ENCODE results near the gene DOCK4. TPM values are rescaled to one million over a fixed set of nuclear protein-coding genes. Genes with fewer than 3 reads are reported as not detected.

The DOCK4 gene
- total RNA-seq, 1 donor: 31.8 TPM

DNA sequence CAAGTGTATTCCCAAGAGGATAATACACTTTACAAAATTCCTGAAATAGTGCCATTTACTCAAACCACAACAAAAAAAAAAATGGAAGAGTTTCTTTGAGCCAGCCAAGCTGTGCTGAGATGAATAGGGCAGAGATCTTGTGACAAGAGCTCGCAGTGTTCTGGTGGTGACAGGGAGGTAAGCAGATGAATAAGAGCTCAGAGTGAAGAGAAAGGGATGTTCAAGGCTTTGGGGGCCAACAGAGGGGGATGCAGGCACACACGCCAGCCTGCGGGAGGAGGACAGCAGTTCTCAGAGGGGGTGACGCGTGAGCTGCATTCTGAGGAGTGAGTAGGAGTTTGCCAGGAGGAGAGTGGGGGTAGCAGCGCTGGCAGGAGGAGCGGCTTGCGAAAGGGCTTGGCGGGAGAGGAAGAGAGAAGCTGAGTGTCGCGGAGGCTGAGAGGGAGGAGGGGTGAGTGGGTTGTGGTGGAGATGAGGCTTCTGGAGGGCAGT is 449.5 kb downstream of the DOCK4 start:
- Histone ChIP-seq H3K79me2 (ENCODE audit: insufficient read depth, low read length) (no peaks in the 10 kb centered on the region), H3K27ac (ENCODE audit: low read depth, low read length) (peak overlapping the region; percentile 21), H3K4me1 (ENCODE audit: insufficient read depth, low read length) (peaks cover 9% of the 10 kb centered on the region), H4K20me1 (ENCODE audit: insufficient read depth, low read length) (no peaks in the 10 kb centered on the region), H3K36me3 (ENCODE audit: insufficient read depth, low read length) (no peaks in the 10 kb centered on the region), H3K4me3 (ENCODE audit: insufficient read depth, low read length) (peak overlapping the region; percentile 40), H2AFZ (ENCODE audit: low read length) (no peak overlapping the region), H3K9me3 (ENCODE audit: low read depth, low read length) (no peaks in the 10 kb centered on the region), H3K4me2 (ENCODE audit: insufficient read depth, low read length) (peak overlapping the region; percentile 62), H3K27me3 (ENCODE audit: insufficient read depth, low read length) (no peaks in the 10 kb centered on the region)
- TF ChIP-seq, protein P1, sequence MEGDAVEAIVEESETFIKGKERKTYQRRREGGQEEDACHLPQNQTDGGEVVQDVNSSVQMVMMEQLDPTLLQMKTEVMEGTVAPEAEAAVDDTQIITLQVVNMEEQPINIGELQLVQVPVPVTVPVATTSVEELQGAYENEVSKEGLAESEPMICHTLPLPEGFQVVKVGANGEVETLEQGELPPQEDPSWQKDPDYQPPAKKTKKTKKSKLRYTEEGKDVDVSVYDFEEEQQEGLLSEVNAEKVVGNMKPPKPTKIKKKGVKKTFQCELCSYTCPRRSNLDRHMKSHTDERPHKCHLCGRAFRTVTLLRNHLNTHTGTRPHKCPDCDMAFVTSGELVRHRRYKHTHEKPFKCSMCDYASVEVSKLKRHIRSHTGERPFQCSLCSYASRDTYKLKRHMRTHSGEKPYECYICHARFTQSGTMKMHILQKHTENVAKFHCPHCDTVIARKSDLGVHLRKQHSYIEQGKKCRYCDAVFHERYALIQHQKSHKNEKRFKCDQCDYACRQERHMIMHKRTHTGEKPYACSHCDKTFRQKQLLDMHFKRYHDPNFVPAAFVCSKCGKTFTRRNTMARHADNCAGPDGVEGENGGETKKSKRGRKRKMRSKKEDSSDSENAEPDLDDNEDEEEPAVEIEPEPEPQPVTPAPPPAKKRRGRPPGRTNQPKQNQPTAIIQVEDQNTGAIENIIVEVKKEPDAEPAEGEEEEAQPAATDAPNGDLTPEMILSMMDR (IDR thresholded peaks at IDR 0.05; ENCODE audit: extremely low read depth, low read depth, low read length): no peak
- peak; percentile 4 for DNase-seq (ENCODE audit: insufficient read length, low spot score, missing footprints)

DNA sequence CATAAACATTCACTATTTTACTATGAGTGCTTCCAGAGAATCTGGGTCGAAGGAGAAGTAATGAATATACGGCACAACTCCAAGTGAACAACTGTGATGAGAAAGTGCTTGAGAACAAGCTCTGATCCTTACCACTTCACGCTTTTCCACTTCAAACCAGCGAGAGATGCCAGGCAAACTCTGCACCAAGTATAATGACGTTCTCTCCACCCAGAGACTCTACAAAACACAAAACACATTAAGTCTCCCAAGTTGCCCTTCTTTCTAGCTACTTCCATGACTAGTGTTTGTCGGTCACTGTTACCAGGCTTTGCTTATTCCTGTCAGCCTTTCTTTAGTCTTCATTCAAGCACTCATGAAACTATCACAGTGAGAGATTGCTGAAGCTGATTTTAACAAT is 450.8 kb downstream of the DOCK4 start:
- Histone ChIP-seq H3K9me3 (ENCODE audit: low read depth, low read length) (no peaks in the 10 kb centered on the region), H3K27me3 (ENCODE audit: insufficient read depth, low read length) (no peaks in the 10 kb centered on the region), H2AFZ (ENCODE audit: low read length) (no peak overlapping the region), H3K27ac (ENCODE audit: low read depth, low read length) (no peak overlapping the region), H3K4me2 (ENCODE audit: insufficient read depth, low read length) (no peak overlapping the region), H3K4me3 (ENCODE audit: insufficient read depth, low read length) (no peak overlapping the region), H3K79me2 (ENCODE audit: insufficient read depth, low read length) (no peaks in the 10 kb centered on the region), H3K4me1 (ENCODE audit: insufficient read depth, low read length) (peaks cover 9% of the 10 kb centered on the region), H4K20me1 (ENCODE audit: insufficient read depth, low read length) (no peaks in the 10 kb centered on the region), H3K36me3 (ENCODE audit: insufficient read depth, low read length) (no peaks in the 10 kb centered on the region)
- DNase-seq (ENCODE audit: insufficient read length, low spot score, missing footprints): no peak
- TF ChIP-seq, protein P1 (IDR thresholded peaks at IDR 0.05; ENCODE audit: extremely low read depth, low read depth, low read length): no peak

DNA sequence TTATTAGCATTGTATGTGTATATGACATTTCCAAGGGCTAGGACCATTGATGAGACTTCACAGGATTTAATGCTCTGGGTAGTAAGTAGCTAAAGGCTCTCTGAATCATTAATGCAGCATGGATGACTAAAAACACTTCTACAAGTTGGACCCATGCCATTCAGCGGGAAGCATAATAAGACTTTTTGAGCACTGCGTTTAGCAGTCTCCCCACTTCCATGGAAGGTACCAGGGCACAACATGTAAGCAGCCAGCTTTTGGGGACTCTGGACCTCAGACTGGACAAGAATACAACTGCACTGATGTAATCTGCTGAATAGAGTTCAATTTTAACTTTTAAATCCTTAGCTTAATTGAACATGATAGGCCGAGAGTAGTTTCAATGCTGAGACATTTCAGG is 452.2 kb downstream of the DOCK4 start:
- Histone ChIP-seq H2AFZ (ENCODE audit: low read length) (no peak overlapping the region), H3K36me3 (ENCODE audit: insufficient read depth, low read length) (no peaks in the 10 kb centered on the region), H3K27ac (ENCODE audit: low read depth, low read length) (no peak overlapping the region), H3K4me1 (ENCODE audit: insufficient read depth, low read length) (peaks cover 9% of the 10 kb centered on the region), H3K27me3 (ENCODE audit: insufficient read depth, low read length) (no peaks in the 10 kb centered on the region), H3K4me3 (ENCODE audit: insufficient read depth, low read length) (no peak overlapping the region), H4K20me1 (ENCODE audit: insufficient read depth, low read length) (no peaks in the 10 kb centered on the region), H3K79me2 (ENCODE audit: insufficient read depth, low read length) (no peaks in the 10 kb centered on the region), H3K4me2 (ENCODE audit: insufficient read depth, low read length) (no peak overlapping the region), H3K9me3 (ENCODE audit: low read depth, low read length) (no peaks in the 10 kb centered on the region)
- TF ChIP-seq, protein P1 (IDR thresholded peaks at IDR 0.05; ENCODE audit: extremely low read depth, low read depth, low read length): no peak
- DNase-seq (ENCODE audit: insufficient read length, low spot score, missing footprints): no peak

DNA sequence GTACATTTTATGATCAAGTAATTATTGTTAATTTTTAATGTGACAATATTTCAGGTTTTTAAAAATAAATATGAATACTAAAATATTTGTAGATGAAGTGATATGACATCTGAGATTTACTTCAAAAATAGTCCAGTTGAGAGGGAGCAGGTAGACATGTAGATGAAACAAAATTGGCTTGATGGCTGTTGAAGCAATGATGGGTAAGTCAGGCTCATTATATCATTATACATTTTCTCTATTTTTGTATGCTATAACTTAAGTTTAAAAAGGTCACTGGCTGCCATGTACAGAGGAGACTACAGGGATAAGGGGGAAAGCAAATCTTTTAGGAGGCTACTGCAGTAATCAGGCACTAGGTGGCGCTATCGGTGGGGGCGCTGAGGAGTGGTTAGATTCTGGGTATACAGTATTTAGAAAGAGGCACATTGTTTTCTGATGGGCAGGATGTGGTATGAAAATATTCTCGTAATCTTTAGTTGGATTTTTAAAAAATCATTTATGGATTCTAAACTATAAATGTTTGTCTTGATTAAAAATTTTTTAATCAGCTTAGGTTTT is 454.1 kb downstream of the DOCK4 start:
- no peaks in the 10 kb centered on the region for H4K20me1 ChIP-seq (ENCODE audit: insufficient read depth, low read length)
- TF ChIP-seq, protein P1 (IDR thresholded peaks at IDR 0.05; ENCODE audit: extremely low read depth, low read depth, low read length): peak; percentile 97
- no peak overlapping the region for H3K27ac ChIP-seq (ENCODE audit: low read depth, low read length)
- no peaks in the 10 kb centered on the region for H3K79me2 ChIP-seq (ENCODE audit: insufficient read depth, low read length)
- H3K36me3 ChIP-seq (ENCODE audit: insufficient read depth, low read length): no peaks in the 10 kb centered on the region
- no peak overlapping the region for H2AFZ ChIP-seq (ENCODE audit: low read length)
- H3K4me2 ChIP-seq (ENCODE audit: insufficient read depth, low read length): no peak overlapping the region
- peaks cover 5% of the 10 kb centered on the region for H3K4me1 ChIP-seq (ENCODE audit: insufficient read depth, low read length)
- H3K9me3 ChIP-seq (ENCODE audit: low read depth, low read length): no peaks in the 10 kb centered on the region
- peak; percentile 80 for DNase-seq (ENCODE audit: insufficient read length, low spot score, missing footprints)
- no peak overlapping the region for H3K4me3 ChIP-seq (ENCODE audit: insufficient read depth, low read length)
- H3K27me3 ChIP-seq (ENCODE audit: insufficient read depth, low read length): no peaks in the 10 kb centered on the region
